HG03432 (cell line): Measurements from ENCODE around the gene CADM2.
"Not testable (repeated sequence)": the region's sequence is repeated elsewhere in the genome, so short reads cannot be mapped to it uniquely, and the experiment has no call there.

Source experiments
- ATAC-seq: cut with Tn5 transposase; IDR thresholded peaks from one replicate; pipeline ENCODE4 v1.9.1; 2021; ENCODE audit warnings: mild to moderate bottlenecking, moderate library complexity; ENCODE audit not compliant: unreplicated experiment

Gene CADM2

GRCh38 chr3:85631070-85631469 lies 672.3 kb downstream of the CADM2 start:
- no peak for ATAC-seq

GRCh38 chr3:85632921-85633320 lies 674.1 kb downstream of the CADM2 start:
- no peak for ATAC-seq

- ATAC-seq: no peak
Measured at GRCh38 chr3:85652360-85652759, 693.6 kb downstream of the CADM2 start.

- no peak for ATAC-seq
Measured at GRCh38 chr3:85660451-85660850, 701.7 kb downstream of the CADM2 start.

GRCh38 chr3:85662462-85662861 lies 703.7 kb downstream of the CADM2 start:
- no peak for ATAC-seq

- no peak for ATAC-seq
Measured at GRCh38 chr3:85667744-85668143, 709.0 kb downstream of the CADM2 start.

GRCh38 chr3:85670634-85671205 lies 711.9 kb downstream of the CADM2 start:
- ATAC-seq: no peak

GRCh38 chr3:85672761-85673160 lies 714.0 kb downstream of the CADM2 start:
- ATAC-seq: no peak

- no peak for ATAC-seq
Measured at GRCh38 chr3:85678713-85679112, 719.9 kb downstream of the CADM2 start.

GRCh38 chr3:85681906-85682305 lies 723.1 kb downstream of the CADM2 start:
- ATAC-seq: no peak

GRCh38 chr3:85691196-85691595 lies 732.4 kb downstream of the CADM2 start:
- ATAC-seq: no peak

GRCh38 chr3:85697156-85697555 lies 738.4 kb downstream of the CADM2 start:
- no peak for ATAC-seq

GRCh38 chr3:85706130-85706529 lies 747.3 kb downstream of the CADM2 start:
- no peak for ATAC-seq

- ATAC-seq: not testable (repeated sequence)
Measured at GRCh38 chr3:85708325-85708724, 749.5 kb downstream of the CADM2 start.

- ATAC-seq: no peak
Measured at GRCh38 chr3:85709346-85709892, 750.6 kb downstream of the CADM2 start.

- no peak for ATAC-seq
Measured at GRCh38 chr3:85710490-85710889, 751.7 kb downstream of the CADM2 start.

GRCh38 chr3:85721409-85722145 lies 762.8 kb downstream of the CADM2 start:
- no peak for ATAC-seq

GRCh38 chr3:85725809-85726208 lies 767.0 kb downstream of the CADM2 start:
- ATAC-seq: no peak

- ATAC-seq: no peak
Measured at GRCh38 chr3:85726241-85726640, 767.5 kb downstream of the CADM2 start.

GRCh38 chr3:85737846-85738245 lies 779.1 kb downstream of the CADM2 start:
- ATAC-seq: no peak

GRCh38 chr3:85740561-85740960 lies 781.8 kb downstream of the CADM2 start:
- no peak for ATAC-seq

GRCh38 chr3:85758442-85758841 lies 799.7 kb downstream of the CADM2 start:
- ATAC-seq: no peak
